NB4 (cell line): ENCODE results near the gene CYP27C1.

ENCODE experiments used
- DNase-seq: peaks from one replicate; pipeline ENCODE4 v3.0.0; 2010; ENCODE audit warnings: low read depth
- H3K4me3 ChIP-seq: one replicate; pipeline ENCODE4 v1.5.1; 2011; ENCODE audit warnings: mild to moderate bottlenecking, low read depth, low read length, moderate library complexity
- MYC ChIP-seq: IDR thresholded peaks from 2 replicates; pipeline ENCODE4 v1.6.1; 2011; ENCODE audit warnings: low read depth, low read length
- POLR2A ChIP-seq: IDR thresholded peaks from 2 replicates; pipeline ENCODE4 v1.6.1; 2011; ENCODE audit warnings: mild to moderate bottlenecking; ENCODE audit not compliant: insufficient read length; ENCODE audit errors: extremely low read depth
- TF ChIP-seq, protein P1 (sequence below): IDR thresholded peaks from one replicate; pipeline ENCODE4 v1.5.1; 2012; ENCODE audit warnings: low read depth, low read length
- TF ChIP-seq, protein P2 (sequence below): IDR thresholded peaks from 2 replicates; pipeline ENCODE4 v1.6.1; 2011; ENCODE audit warnings: low read depth, low read length

CYP27C1 gene

DNA sequence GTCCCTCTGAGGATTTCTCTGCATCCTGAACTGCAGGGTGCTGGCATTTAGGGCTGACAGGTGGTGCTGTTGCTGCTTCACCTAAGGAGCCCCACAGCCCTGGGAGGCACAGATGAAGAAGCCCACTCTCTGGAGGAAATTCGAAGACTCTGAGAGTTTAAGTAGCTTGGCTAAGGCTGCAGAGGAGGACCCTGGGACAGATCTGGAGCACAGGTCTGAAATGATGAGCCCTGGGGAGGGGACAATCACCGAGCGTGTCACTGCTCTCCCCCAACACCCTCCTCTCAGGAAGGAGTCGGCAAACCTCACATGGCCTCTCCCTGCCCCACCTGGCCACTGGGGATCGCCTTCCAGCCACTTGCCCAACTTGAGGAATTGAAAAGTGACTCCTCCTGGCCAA, 18.6 kb downstream of the CYP27C1 start:
- no peak overlapping the region for H3K4me3 ChIP-seq
- TF ChIP-seq, protein P1, sequence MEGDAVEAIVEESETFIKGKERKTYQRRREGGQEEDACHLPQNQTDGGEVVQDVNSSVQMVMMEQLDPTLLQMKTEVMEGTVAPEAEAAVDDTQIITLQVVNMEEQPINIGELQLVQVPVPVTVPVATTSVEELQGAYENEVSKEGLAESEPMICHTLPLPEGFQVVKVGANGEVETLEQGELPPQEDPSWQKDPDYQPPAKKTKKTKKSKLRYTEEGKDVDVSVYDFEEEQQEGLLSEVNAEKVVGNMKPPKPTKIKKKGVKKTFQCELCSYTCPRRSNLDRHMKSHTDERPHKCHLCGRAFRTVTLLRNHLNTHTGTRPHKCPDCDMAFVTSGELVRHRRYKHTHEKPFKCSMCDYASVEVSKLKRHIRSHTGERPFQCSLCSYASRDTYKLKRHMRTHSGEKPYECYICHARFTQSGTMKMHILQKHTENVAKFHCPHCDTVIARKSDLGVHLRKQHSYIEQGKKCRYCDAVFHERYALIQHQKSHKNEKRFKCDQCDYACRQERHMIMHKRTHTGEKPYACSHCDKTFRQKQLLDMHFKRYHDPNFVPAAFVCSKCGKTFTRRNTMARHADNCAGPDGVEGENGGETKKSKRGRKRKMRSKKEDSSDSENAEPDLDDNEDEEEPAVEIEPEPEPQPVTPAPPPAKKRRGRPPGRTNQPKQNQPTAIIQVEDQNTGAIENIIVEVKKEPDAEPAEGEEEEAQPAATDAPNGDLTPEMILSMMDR: no peak
- TF ChIP-seq POLR2A: no peak
- TF ChIP-seq, protein P2, sequence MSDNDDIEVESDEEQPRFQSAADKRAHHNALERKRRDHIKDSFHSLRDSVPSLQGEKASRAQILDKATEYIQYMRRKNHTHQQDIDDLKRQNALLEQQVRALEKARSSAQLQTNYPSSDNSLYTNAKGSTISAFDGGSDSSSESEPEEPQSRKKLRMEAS: no peak
- no peak for TF ChIP-seq MYC
- no peak for DNase-seq

DNA sequence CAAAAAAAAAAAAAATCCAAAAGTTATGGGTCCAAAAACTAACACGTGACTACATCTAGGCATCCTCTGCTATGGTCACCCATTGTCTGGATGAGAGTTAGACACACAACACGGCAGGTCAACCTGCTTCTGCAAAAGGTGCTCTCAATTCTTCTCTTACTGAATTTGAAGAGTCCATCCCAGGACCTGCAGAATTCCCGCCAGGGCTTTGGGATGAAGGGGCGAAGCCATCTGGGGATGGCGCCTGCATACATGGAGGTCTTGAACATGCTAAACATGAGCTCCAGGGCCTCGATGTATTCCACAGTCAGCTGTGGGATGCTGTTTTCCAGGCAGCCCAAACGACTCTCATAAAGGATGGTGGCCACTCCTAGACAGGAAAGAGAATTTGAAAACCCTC, 19.1 kb downstream of the CYP27C1 start:
- TF ChIP-seq MYC (no peak), POLR2A (no peak)
- TF ChIP-seq, protein P1: no peak
- TF ChIP-seq, protein P2: no peak
- H3K4me3 ChIP-seq: no peak overlapping the region
- DNase-seq: no peak

DNA sequence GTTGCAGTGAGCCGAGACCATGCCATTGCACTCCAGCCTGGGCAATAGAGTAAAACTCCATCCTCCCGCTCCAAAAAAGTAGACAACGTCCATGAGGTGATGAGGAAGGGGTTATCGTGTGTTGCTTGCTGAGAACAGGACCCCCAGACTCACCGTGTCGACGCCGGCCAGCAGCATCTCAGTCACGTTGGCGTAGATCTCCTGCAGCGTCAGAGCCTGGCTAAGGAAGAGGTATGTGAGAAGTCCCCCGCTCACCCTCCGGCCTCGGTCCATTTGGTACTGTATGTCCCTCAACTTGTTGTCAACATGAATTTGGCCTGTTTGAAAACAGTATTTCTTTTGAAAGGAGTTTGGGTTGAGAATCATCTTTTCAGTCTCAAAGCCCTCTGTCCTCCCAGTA, 20.9 kb downstream of the CYP27C1 start:
- no peak overlapping the region for H3K4me3 ChIP-seq
- TF ChIP-seq POLR2A (no peak), MYC (no peak)
- DNase-seq: no peak

DNA sequence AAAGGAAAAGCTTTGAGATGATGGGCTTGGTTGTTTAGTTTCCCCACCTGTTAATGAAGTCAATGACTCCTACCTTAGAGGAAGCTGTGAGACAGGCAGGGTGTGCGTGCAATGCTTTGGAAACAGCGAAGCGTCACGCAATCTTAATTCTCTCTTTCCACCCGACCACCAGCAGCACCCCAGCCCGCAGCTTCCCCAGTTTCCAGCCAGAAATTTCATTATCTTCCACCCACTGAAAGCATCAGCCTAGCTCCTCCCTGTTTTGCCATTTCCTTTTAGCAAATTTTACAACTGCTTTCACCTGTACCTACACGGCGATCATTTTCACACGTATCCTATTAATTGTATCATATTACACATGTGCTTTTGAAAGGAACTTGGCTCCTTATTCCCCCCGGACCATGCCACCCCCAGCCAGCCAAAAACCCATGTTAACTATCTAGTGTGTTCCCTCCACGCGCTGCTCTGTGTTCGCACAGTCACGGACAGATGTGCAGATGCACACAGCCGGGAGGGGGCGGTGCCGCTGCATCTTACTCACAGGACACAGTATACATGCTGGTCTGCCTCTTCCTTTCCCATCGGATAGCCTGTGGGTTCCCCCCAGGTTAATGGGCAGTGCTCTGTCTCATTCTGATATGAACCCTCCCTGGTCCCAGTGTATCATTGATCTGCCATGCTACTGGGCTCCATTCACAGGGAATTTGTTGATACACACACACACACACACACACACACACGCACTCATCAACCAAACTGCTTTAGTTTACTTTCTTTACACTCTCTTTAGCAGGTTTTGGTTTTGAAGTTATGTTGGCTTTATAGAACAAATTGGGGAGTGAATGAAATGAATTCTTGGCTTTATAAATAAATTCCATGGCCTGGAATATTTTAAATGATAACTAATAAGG, 22.4 kb downstream of the CYP27C1 start:
- DNase-seq: peak; percentile 91
- TF ChIP-seq, protein P2: peak; percentile 86
- no peak for TF ChIP-seq POLR2A
- peak; percentile 77 for TF ChIP-seq MYC
- TF ChIP-seq, protein P1: peak; percentile 92
- peak overlapping the region; percentile 53 for H3K4me3 ChIP-seq

DNA sequence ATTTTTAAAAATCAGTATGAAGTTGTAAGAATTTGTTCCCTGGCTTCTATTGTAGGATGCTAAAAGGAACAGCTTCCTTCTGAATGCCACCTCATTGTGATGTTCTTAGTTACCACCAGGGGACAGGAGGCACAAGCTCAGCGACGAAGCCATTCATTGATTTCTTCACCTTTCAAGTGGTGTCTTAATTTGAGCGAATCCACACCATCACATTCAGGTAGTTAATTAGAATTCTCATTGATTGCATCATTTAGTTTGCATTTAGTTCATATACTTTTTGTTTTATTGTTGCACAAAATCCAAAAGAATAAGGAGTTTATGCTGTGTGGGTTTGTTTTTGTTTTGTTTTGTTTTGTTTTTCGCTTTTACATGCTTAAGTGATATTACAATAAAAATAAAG, 23.1 kb downstream of the CYP27C1 start:
- TF ChIP-seq MYC: 0 out of 2 replicates have a peak, but pooled peaks have one; percentile 40
- TF ChIP-seq, protein P2: peak; percentile 53; the same call in 1 of the 2 replicates
- TF ChIP-seq POLR2A: no peak
- TF ChIP-seq, protein P1: peak; percentile 91
- peak overlapping the region; percentile 53 for H3K4me3 ChIP-seq
- DNase-seq: peak; percentile 80

DNA sequence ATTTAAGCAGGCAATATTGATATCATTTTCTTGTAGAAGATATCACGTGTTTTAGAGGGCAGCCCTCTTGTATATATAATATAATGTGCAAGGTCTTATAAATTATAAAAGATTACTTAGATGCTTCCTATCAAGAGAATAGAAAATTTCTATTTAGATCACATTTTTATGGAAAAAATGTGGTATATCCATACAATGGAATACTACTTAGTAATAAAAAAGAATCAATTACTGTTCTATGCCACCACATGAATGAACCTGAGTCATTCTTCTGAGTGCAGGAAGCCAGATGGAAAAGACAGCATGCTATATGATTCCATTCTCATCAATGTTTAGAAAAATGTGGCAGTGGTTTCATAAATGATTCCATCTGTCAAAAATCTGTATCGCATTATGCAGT, 23.6 kb downstream of the CYP27C1 start:
- H3K4me3 ChIP-seq: no peak overlapping the region
- TF ChIP-seq, protein P2: no peak
- TF ChIP-seq, protein P1: no peak
- no peak for TF ChIP-seq POLR2A
- no peak for TF ChIP-seq MYC
- no peak for DNase-seq
